ENCODE results near the gene MARVELD2.
"Not testable (repeated sequence)": the region's sequence is repeated elsewhere in the genome, so short reads cannot be mapped to it uniquely, and the experiment has no call there.

Gene MARVELD2

GRCh38 chr5:69477170-69477569 is 62.3 kb downstream of the MARVELD2 start:
- DNase-seq (ENCODE audit: insufficient read length, low spot score) = no peak
- TF ChIP-seq CTCF (IDR thresholded peaks at IDR 0.05; ENCODE audit: insufficient read depth, missing control alignments) = no peak
- FAIRE-seq = no peak

- not testable (repeated sequence) for DNase-seq (ENCODE audit: insufficient read length, low spot score)
Observed at GRCh38 chr5:69478296-69478695, 63.4 kb downstream of the MARVELD2 start.

GRCh38 chr5:69484891-69485290 is 70.0 kb downstream of the MARVELD2 start:
- FAIRE-seq = no peak
- DNase-seq (ENCODE audit: insufficient read length, low spot score) = no peak
- TF ChIP-seq CTCF (IDR thresholded peaks at IDR 0.05; ENCODE audit: insufficient read depth, missing control alignments) = no peak

More at GRCh38 chr5:69478296-69478695, 63.4 kb downstream of the MARVELD2 start:
- not testable (repeated sequence) for FAIRE-seq

- TF ChIP-seq CTCF (IDR thresholded peaks at IDR 0.05; ENCODE audit: insufficient read depth, missing control alignments) = no peak
- DNase-seq (ENCODE audit: insufficient read length, low spot score) = no peak
- FAIRE-seq = no peak
Observed at GRCh38 chr5:69485471-69485870, 70.6 kb downstream of the MARVELD2 start.

- FAIRE-seq (no peak), DNase-seq (ENCODE audit: insufficient read length, low spot score) (no peak)
- no peak for TF ChIP-seq CTCF (IDR thresholded peaks at IDR 0.05; ENCODE audit: insufficient read depth, missing control alignments)
Observed at GRCh38 chr5:69489246-69489645, 74.3 kb downstream of the MARVELD2 start.

- FAIRE-seq (no peak), DNase-seq (ENCODE audit: insufficient read length, low spot score) (no peak)
- no peak for TF ChIP-seq CTCF (IDR thresholded peaks at IDR 0.05; ENCODE audit: insufficient read depth, missing control alignments)
Observed at GRCh38 chr5:69491027-69491426, 76.1 kb downstream of the MARVELD2 start.

- no peak for FAIRE-seq
- no peak for DNase-seq (ENCODE audit: insufficient read length, low spot score)
- no peak for TF ChIP-seq CTCF (IDR thresholded peaks at IDR 0.05; ENCODE audit: insufficient read depth, missing control alignments)
Observed at GRCh38 chr5:69491838-69492390, 77.0 kb downstream of the MARVELD2 start.

Data from D721Med (cell line).